Measurements from ENCODE around the gene SEMG2. TPM values are rescaled to one million over a fixed set of nuclear protein-coding genes. Genes with fewer than 3 reads are reported as not detected.
A peak's percentile ranks its signal among the peaks of the same experiment; 100 is the strongest.

Gene SEMG2
- total RNA-seq = not detected

GRCh38 chr20:45221076-45221475 lies at the start of gene SEMG2:
SEMG2 (plus strand) TSS chr20:45221373; CDS start chr20:45221390, 17 bp downstream.
- ATAC-seq (ENCODE audit: low FRiP score) = no peak
- TF ChIP-seq CTCF (IDR thresholded peaks at IDR 0.05) = no peak
- DNase-seq (ENCODE audit: low spot score) = no peak

- DNase-seq (ENCODE audit: low spot score) (no peak), ATAC-seq (ENCODE audit: low FRiP score) (no peak)
- no peak for TF ChIP-seq CTCF (IDR thresholded peaks at IDR 0.05)
These were observed 47.7 kb upstream of the SEMG2 start for GRCh38 chr20:45173522-45173921.

GRCh38 chr20:45174434-45175364 lies 46.5 kb upstream of the SEMG2 start, which contains the start of gene PI3:
PI3 (plus strand) TSS chr20:45174902; CDS start chr20:45174923, 21 bp downstream.
- peak; percentile 87 for ATAC-seq (ENCODE audit: low FRiP score)
- no peak for TF ChIP-seq CTCF (IDR thresholded peaks at IDR 0.05)
- peak; percentile 55 for DNase-seq (ENCODE audit: low spot score)

GRCh38 chr20:45176526-45177267 lies 44.5 kb upstream of the SEMG2 start:
- no peak for TF ChIP-seq CTCF (IDR thresholded peaks at IDR 0.05)
- ATAC-seq (ENCODE audit: low FRiP score) (no peak), DNase-seq (ENCODE audit: low spot score) (no peak)

GRCh38 chr20:45179166-45179565 lies 42.0 kb upstream of the SEMG2 start:
- no peak for TF ChIP-seq CTCF (IDR thresholded peaks at IDR 0.05)
- ATAC-seq (ENCODE audit: low FRiP score) (no peak), DNase-seq (ENCODE audit: low spot score) (no peak)

GRCh38 chr20:45181639-45182038 lies 39.5 kb upstream of the SEMG2 start:
- no peak for TF ChIP-seq CTCF (IDR thresholded peaks at IDR 0.05)
- ATAC-seq (ENCODE audit: low FRiP score) = no peak

More at GRCh38 chr20:45181639-45182038, 39.5 kb upstream of the SEMG2 start:
- no peak for DNase-seq (ENCODE audit: low spot score)

Measured in omental fat pad (tissue), 4 donors.